Measurements from ENCODE around the gene FGF13.

The FGF13 gene

GRCh38 chrX:138669693-138670092, 41.8 kb downstream of the FGF13 start:
- no peak overlapping the region for H3K4me3 ChIP-seq (ENCODE audit: low read depth, low read length)
- no peak for DNase-seq (ENCODE audit: low read depth)

- no peak for DNase-seq (ENCODE audit: low read depth)
- no peak overlapping the region for H3K4me3 ChIP-seq (ENCODE audit: low read depth, low read length)
Measured at GRCh38 chrX:138664466-138664865, 47.1 kb downstream of the FGF13 start.

- H3K4me3 ChIP-seq (ENCODE audit: low read depth, low read length), result no peak overlapping the region
- DNase-seq (ENCODE audit: low read depth), result no peak
Measured at GRCh38 chrX:138664016-138664415, 47.5 kb downstream of the FGF13 start.

GRCh38 chrX:138651494-138651893, 60.0 kb downstream of the FGF13 start:
- no peak for DNase-seq (ENCODE audit: low read depth)

GRCh38 chrX:138648568-138648967, 62.9 kb downstream of the FGF13 start:
- H3K4me3 ChIP-seq (ENCODE audit: low read depth, low read length), result no peak overlapping the region
- no peak for DNase-seq (ENCODE audit: low read depth)

More at GRCh38 chrX:138651494-138651893, 60.0 kb downstream of the FGF13 start:
- H3K4me3 ChIP-seq (ENCODE audit: low read depth, low read length), result no peak overlapping the region

GRCh38 chrX:138638996-138639395, 72.5 kb downstream of the FGF13 start:
- DNase-seq (ENCODE audit: low read depth), result no peak
- H3K4me3 ChIP-seq (ENCODE audit: low read depth, low read length), result no peak overlapping the region
